Chondrocyte (in vitro differentiated cells): Measurements from ENCODE around the gene NAXD. TPM values are rescaled to one million over a fixed set of nuclear protein-coding genes. Genes with fewer than 3 reads are reported as not detected.
A peak's percentile ranks its signal among the peaks of the same experiment; 100 is the strongest.
"Not testable (repeated sequence)": the region's sequence is repeated elsewhere in the genome, so short reads cannot be mapped to it uniquely, and the experiment has no call there.

ENCODE experiments used
- DNase-seq: peaks from one replicate; pipeline ENCODE4 v3.0.0; 2021; ENCODE audit warnings: mixed read lengths, low spot score
- H3K27ac Mint-ChIP-seq: one replicate; pipeline ENCODE4 v1.8.0; 2021; ENCODE audit warnings: mild to moderate bottlenecking, moderate library complexity, mixed read lengths; ENCODE audit not compliant: unreplicated experiment
- H3K27me3 Mint-ChIP-seq: 2 replicates; pipeline ENCODE4 v1.8.0; 2021; ENCODE audit warnings: low read depth, mixed read lengths
- H3K36me3 Mint-ChIP-seq: 2 replicates; pipeline ENCODE4 v1.8.0; 2021; ENCODE audit warnings: low read depth, mixed read lengths
- H3K4me1 Mint-ChIP-seq: 2 replicates; pipeline ENCODE4 v1.8.0; 2021; ENCODE audit warnings: low read depth, mild to moderate bottlenecking, mixed read lengths
- H3K4me3 Mint-ChIP-seq: one replicate; pipeline ENCODE4 v1.8.0; 2021; ENCODE audit warnings: mild to moderate bottlenecking, moderate library complexity, mixed read lengths; ENCODE audit not compliant: unreplicated experiment
- H3K9me3 Mint-ChIP-seq: 2 replicates; pipeline ENCODE4 v1.8.0; 2021; ENCODE audit warnings: low read depth, mixed read lengths
- CTCF ChIP-seq: fragments of 200-600 bp; sonication (generic); IDR thresholded peaks from 2 replicates; pipeline ENCODE4 v1.5.0; 2021; ENCODE audit warnings: antibody characterized with exemption, mild to moderate bottlenecking, moderate library complexity
- long read RNA-seq: library from polyadenylated mRNA; stranded (forward); transcript quantifications from one replicate; pipeline ENCODE4 v2.0.0, GENCODE V29; 2021
- total RNA-seq: library from RNA; stranded (reverse); gene quantifications from 3 replicates; pipeline ENCODE4 v1.2.1, GENCODE V29; 2021

NAXD gene
- total RNA-seq, result 23.5 to 28.4 TPM (median 27.1 TPM) in 3 replicates
- long read RNA-seq, partial matches to known transcripts, result 2 of 86 reads
- long read RNA-seq, other reads (novel, unspliced or antisense), result 80 of 86 reads

DNA sequence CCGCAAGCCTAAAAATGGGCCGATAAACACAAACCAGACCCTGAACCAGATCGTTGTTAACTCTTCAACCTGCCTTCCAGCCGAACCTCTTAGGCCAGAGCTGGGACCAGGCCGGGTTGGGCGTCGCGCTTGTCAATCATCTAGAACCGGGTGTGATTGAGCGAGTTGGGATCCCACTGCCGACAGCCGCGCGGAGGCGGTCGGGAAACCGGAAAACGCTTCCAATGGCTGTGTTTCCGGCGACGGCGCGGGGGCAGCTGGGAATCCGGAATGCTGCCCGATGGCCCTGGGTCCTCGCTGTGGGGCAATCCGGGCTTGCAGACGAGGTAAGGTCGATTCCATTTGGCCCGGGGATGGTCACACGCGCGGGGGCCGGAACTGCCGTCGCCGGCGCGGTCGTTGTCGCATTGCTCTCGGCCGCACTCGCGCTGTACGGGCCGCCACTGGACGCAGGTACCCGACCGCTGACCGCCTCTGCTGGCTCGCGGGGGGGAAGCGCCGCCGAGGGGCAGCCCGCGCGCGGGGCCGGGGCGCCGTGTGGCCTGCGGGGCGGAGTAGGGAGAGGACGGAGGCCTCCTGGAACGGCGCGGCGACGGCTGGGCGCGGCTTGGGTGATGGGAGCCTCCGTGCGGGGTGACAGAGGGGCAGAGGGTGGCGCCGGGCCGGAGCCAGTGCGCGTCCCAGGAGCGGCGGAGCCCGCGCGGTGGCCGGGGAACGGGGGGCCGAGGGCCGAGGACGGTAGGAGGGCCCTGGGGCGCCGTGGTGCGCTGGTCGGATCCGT lies at the start of gene NAXD:
NAXD (plus strand) TSS at position 224 of the 781 bp plus-strand sequence; CDS start at position 281, 57 bp downstream.
- TF ChIP-seq CTCF, result peak; percentile 29

GRCh38 chr13:110566171-110566570 lies 49.2 kb upstream of the NAXD start:
- DNase-seq, result no peak
- Mint-ChIP-seq H3K36me3 (no peaks in the 10 kb centered on the region), H3K27ac (no peak overlapping the region)

More for the DNA sequence above, at the start of gene NAXD:
- H3K4me1 Mint-ChIP-seq, result peaks cover 36% of the 10 kb centered on the region
- H3K36me3 Mint-ChIP-seq, result peaks cover 1% of the 10 kb centered on the region
- H3K27ac Mint-ChIP-seq, result peak within 1 kb of the TSS; percentile 94
- no peaks in the 10 kb centered on the region for H3K27me3 Mint-ChIP-seq
- peaks cover 3% of the 10 kb centered on the region for H3K9me3 Mint-ChIP-seq
- no peak for DNase-seq
- H3K4me3 Mint-ChIP-seq, result peak within 1 kb of the TSS; percentile 87

DNA sequence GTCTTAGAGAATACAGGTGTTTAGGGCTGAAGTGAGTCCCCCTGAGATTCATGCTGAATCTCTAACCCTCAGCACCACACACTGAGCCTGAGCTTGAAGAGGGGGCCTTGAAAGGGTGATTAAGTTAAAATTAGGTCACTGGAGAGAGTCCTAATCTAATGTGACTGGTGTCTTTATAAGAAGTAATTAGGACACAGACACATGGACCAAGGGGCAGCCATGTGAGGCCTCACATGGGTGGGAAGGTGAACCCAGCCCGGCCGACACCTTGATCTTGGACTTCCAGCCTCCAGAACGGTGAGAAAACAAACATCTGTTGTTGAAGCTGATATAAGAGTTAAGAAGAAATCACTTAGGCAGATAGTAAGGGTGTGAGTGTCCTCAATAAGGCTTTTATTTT lies 46.7 kb upstream of the NAXD start:
- H3K27ac Mint-ChIP-seq, result no peak overlapping the region
- H3K4me3 Mint-ChIP-seq, result no peak overlapping the region
- H3K36me3 Mint-ChIP-seq, result no peaks in the 10 kb centered on the region
- H3K9me3 Mint-ChIP-seq, result no peaks in the 10 kb centered on the region
- no peak for TF ChIP-seq CTCF
- H3K4me1 Mint-ChIP-seq, result peaks cover 9% of the 10 kb centered on the region
- DNase-seq, result no peak
- peaks cover 3% of the 10 kb centered on the region for H3K27me3 Mint-ChIP-seq

More at GRCh38 chr13:110566171-110566570, 49.2 kb upstream of the NAXD start:
- Mint-ChIP-seq H3K4me3 (no peak overlapping the region), H3K4me1 (peaks cover 25% of the 10 kb centered on the region), H3K9me3 (no peaks in the 10 kb centered on the region), H3K27me3 (no peaks in the 10 kb centered on the region)
- no peak for TF ChIP-seq CTCF

- DNase-seq, H3K4me3 Mint-ChIP-seq, H3K27ac Mint-ChIP-seq, H3K9me3 Mint-ChIP-seq, H3K27me3 Mint-ChIP-seq, H3K4me1 Mint-ChIP-seq, H3K36me3 Mint-ChIP-seq: not testable (repeated sequence)
Observed at GRCh38 chr13:110569962-110570361, 45.4 kb upstream of the NAXD start.

- H3K36me3 Mint-ChIP-seq, result peaks cover 1% of the 10 kb centered on the region
- no peak overlapping the region for H3K4me3 Mint-ChIP-seq
- H3K4me1 Mint-ChIP-seq, result peaks cover 11% of the 10 kb centered on the region
- TF ChIP-seq CTCF, result no peak
- H3K27ac Mint-ChIP-seq, result no peak overlapping the region
- H3K9me3 Mint-ChIP-seq, result no peaks in the 10 kb centered on the region
- peaks cover 10% of the 10 kb centered on the region for H3K27me3 Mint-ChIP-seq
- no peak for DNase-seq
Observed at GRCh38 chr13:110570886-110571285, 44.5 kb upstream of the NAXD start.
